AG10803 (cell line): Measurements from ENCODE around the gene TLR4.
A peak's percentile ranks its signal among the peaks of the same experiment; 100 is the strongest.

Source experiments
- DNase-seq: peaks from one replicate; pipeline ENCODE4 v3.0.0; 2010; ENCODE audit warnings: low read depth
- H3K4me3 ChIP-seq: 2 replicates; pipeline ENCODE4 v1.5.1; 2011; ENCODE audit warnings: mild to moderate bottlenecking, low read length, control low read depth
- CTCF ChIP-seq: conservative IDR thresholded peaks from 2 replicates; pipeline ENCODE4 v1.5.1; 2011; ENCODE audit warnings: mild to moderate bottlenecking, low read length, control low read depth, inconsistent platforms

Gene TLR4

DNA sequence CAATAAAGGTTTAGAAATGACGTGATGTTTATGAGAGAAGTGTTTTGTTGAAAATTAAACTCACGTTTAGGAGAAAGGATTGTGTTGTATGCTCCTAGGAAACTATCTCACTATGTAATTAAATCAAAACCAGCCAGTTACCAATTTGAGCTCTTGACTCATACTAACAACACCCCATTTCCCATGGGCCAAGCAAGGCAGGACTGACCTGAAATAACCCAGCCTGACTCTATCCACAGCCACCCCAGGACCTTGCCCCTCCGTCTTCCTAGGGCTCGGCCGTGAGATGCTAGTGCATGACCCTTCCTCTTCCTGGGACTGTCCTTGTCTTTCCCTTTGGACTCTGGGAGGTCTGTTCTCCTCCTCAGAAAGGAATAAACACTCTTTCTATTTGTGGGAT, 16.4 kb downstream of the TLR4 start:
- no peak overlapping the region for H3K4me3 ChIP-seq
- TF ChIP-seq CTCF: no peak
- DNase-seq: peak; percentile 92

GRCh38 chr9:117720987-117721386, 16.8 kb downstream of the TLR4 start:
- DNase-seq: no peak
- TF ChIP-seq CTCF: no peak
- no peak overlapping the region for H3K4me3 ChIP-seq

GRCh38 chr9:117722108-117722761, 18.0 kb downstream of the TLR4 start:
- no peak overlapping the region for H3K4me3 ChIP-seq
- DNase-seq: no peak
- TF ChIP-seq CTCF: no peak

GRCh38 chr9:117723986-117724625, 19.9 kb downstream of the TLR4 start:
- TF ChIP-seq CTCF: no peak
- H3K4me3 ChIP-seq: no peak overlapping the region
- no peak for DNase-seq

DNA sequence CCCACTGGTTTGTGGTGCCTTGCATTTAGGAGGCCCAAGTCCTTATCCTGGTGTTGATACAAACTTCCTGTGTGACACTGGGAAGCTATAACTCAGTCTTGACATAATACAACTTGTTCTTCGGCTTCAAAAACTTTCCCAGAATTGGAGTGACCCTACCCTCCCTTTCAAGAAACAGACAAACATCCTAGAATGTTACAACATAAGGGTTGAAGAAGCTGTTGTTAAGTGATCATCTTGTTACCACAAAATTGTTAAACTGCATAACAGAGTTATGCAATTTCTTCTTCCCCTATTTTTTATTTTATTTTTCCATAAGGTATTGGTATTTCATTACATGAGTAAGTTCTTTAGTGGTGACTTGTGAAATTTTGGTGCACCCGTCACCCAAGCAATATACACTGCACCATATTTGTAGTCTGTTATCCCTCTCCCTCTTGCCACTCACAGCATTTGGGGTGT, 21.3 kb downstream of the TLR4 start:
- H3K4me3 ChIP-seq: no peak overlapping the region
- no peak for TF ChIP-seq CTCF
- peak; percentile 93 for DNase-seq

GRCh38 chr9:117729375-117729774, 25.2 kb downstream of the TLR4 start:
- no peak for TF ChIP-seq CTCF
- H3K4me3 ChIP-seq: no peak overlapping the region
- DNase-seq: no peak

DNA sequence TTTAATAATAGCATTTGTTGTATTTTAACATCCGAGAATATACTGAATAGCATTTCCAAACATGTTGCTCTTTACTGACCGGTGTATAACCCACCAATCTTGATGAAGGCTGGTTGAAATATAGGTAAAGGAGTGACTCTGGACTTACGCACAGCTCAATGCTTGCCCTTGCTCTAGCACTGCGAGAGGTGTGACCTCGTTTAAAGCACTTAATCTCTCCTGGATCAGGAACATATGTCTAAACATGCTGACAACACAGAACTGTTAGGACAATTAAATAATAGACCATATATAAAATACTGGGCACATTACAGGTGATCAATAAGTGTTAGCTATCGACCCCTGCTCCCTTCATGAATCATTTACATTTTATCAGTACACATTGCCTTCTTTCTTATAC, 28.3 kb downstream of the TLR4 start:
- TF ChIP-seq CTCF: no peak
- DNase-seq: no peak
- H3K4me3 ChIP-seq: no peak overlapping the region
